ENCODE results near the gene NKIRAS2.

Gene NKIRAS2

GRCh38 chr17:42019509-42020404, at the start of gene NKIRAS2:
Gene NKIRAS2, plus strand, starts transcription at chr17:42020090. Its CDS starts 1,488 bp downstream, at chr17:42021578.
- TF ChIP-seq CTCF (IDR thresholded peaks at IDR 0.05; ENCODE audit: low read depth, low read length, missing control alignments): peak; percentile 91
- H3K4me3 ChIP-seq (ENCODE audit: low read depth, low read length): peak within 1 kb of the TSS; percentile 89
- peaks cover 28% of the 10 kb centered on the region for H3K36me3 ChIP-seq (replicated peaks)
- in situ Hi-C loops (cut with HindIII; ENCODE audit: low pct_ligation_motif_present, low sequenced_read_pairs): no loop called here
- DNase-seq: peak; percentile 89
- peak within 1 kb of the TSS; percentile 58 for H3K27ac ChIP-seq
- H3K27me3 ChIP-seq (replicated peaks): no peaks in the 10 kb centered on the region

GRCh38 chr17:41970901-41971331, 49.0 kb upstream of the NKIRAS2 start:
- Histone ChIP-seq H3K36me3 (replicated peaks) (peaks cover 53% of the 10 kb centered on the region), H3K27ac (no peak overlapping the region)
- in situ Hi-C loops (cut with HindIII; ENCODE audit: low pct_ligation_motif_present, low sequenced_read_pairs): loop anchor here (25.0 kb wide), 1 partner anchor 141 kb away; the partner anchor contains the start of genes DHX58, HSPB9 and KAT2A

GRCh38 chr17:41971721-41972523, 48.0 kb upstream of the NKIRAS2 start:
- no peaks in the 10 kb centered on the region for H3K27me3 ChIP-seq (replicated peaks)
- no peak overlapping the region for H3K4me3 ChIP-seq (ENCODE audit: low read depth, low read length)
- H3K36me3 ChIP-seq (replicated peaks): peaks cover 63% of the 10 kb centered on the region
- no peak for TF ChIP-seq CTCF (IDR thresholded peaks at IDR 0.05; ENCODE audit: low read depth, low read length, missing control alignments)
- DNase-seq: no peak
- H3K27ac ChIP-seq: no peak overlapping the region
- in situ Hi-C loops (cut with HindIII; ENCODE audit: low pct_ligation_motif_present, low sequenced_read_pairs): loop anchor here (25.0 kb wide), 1 partner anchor 140 kb away; the partner anchor contains the start of genes DHX58, HSPB9 and KAT2A

More at GRCh38 chr17:41970901-41971331, 49.0 kb upstream of the NKIRAS2 start:
- H3K4me3 ChIP-seq (ENCODE audit: low read depth, low read length): no peak overlapping the region
- no peak for TF ChIP-seq CTCF (IDR thresholded peaks at IDR 0.05; ENCODE audit: low read depth, low read length, missing control alignments)
- no peak for DNase-seq
- H3K27me3 ChIP-seq (replicated peaks): no peaks in the 10 kb centered on the region

GRCh38 chr17:41972571-41973407, 47.1 kb upstream of the NKIRAS2 start:
- Histone ChIP-seq H3K27me3 (replicated peaks) (no peaks in the 10 kb centered on the region), H3K27ac (peak overlapping the region; percentile 9), H3K4me3 (ENCODE audit: low read depth, low read length) (no peak overlapping the region), H3K36me3 (replicated peaks) (peaks cover 72% of the 10 kb centered on the region)
- no peak for TF ChIP-seq CTCF (IDR thresholded peaks at IDR 0.05; ENCODE audit: low read depth, low read length, missing control alignments)
- peak; percentile 31 for DNase-seq
- in situ Hi-C loops (cut with HindIII; ENCODE audit: low pct_ligation_motif_present, low sequenced_read_pairs): loop anchor here (25.0 kb wide), 1 partner anchor 140 kb away; the partner anchor contains the start of genes DHX58, HSPB9 and KAT2A

GRCh38 chr17:41973408-41973811, 46.5 kb upstream of the NKIRAS2 start:
- TF ChIP-seq CTCF (IDR thresholded peaks at IDR 0.05; ENCODE audit: low read depth, low read length, missing control alignments): no peak
- Histone ChIP-seq H3K27me3 (replicated peaks) (no peaks in the 10 kb centered on the region), H3K36me3 (replicated peaks) (peaks cover 77% of the 10 kb centered on the region), H3K27ac (peak overlapping the region; percentile 9), H3K4me3 (ENCODE audit: low read depth, low read length) (no peak overlapping the region)
- in situ Hi-C loops (cut with HindIII; ENCODE audit: low pct_ligation_motif_present, low sequenced_read_pairs): loop anchor here (25.0 kb wide), 1 partner anchor 139 kb away; the partner anchor contains the start of genes DHX58, HSPB9 and KAT2A
- no peak for DNase-seq

Data from brain microvascular endothelial cell (primary cell).